HEK293T (cell line): ENCODE data around the gene SNTB2.

Source experiments
- BHLHE40 ChIP-seq: fragments of 450-650 bp; IDR thresholded peaks from 2 replicates; pipeline ENCODE4 v1.6.1; 2016; ENCODE audit warnings: mild to moderate bottlenecking, moderate library complexity, borderline replicate concordance
- CTBP1 ChIP-seq: fragments of 450-650 bp; IDR thresholded peaks from 2 replicates; pipeline ENCODE4 v1.6.1; 2016; ENCODE audit warnings: borderline replicate concordance
- ELF4 ChIP-seq: fragments of 450-650 bp; IDR thresholded peaks from 2 replicates; pipeline ENCODE4 v1.6.1; 2017; ENCODE audit warnings: antibody characterized with exemption
- FOXA1 ChIP-seq: fragments of 450-650 bp; IDR thresholded peaks from 2 replicates; pipeline ENCODE4 v1.6.1; 2016; ENCODE audit warnings: mild to moderate bottlenecking
- FOXK2 ChIP-seq: fragments of 450-650 bp; IDR thresholded peaks from 2 replicates; pipeline ENCODE4 v1.6.1; 2016; ENCODE audit warnings: mild to moderate bottlenecking
- FOXM1 ChIP-seq: fragments of 450-650 bp; IDR thresholded peaks from 2 replicates; pipeline ENCODE4 v1.6.1; 2017; ENCODE audit warnings: mild to moderate bottlenecking, borderline replicate concordance
- L3MBTL2 ChIP-seq: fragments of 450-650 bp; conservative IDR thresholded peaks from 2 replicates; pipeline ENCODE4 v1.6.1; 2016; ENCODE audit warnings: mild to moderate bottlenecking
- SP1 ChIP-seq: fragments of 450-650 bp; IDR thresholded peaks from 2 replicates; pipeline ENCODE4 v1.6.1; 2017
- SUZ12 ChIP-seq: fragments of 450-650 bp; IDR thresholded peaks from 2 replicates; pipeline ENCODE4 v1.6.1; 2016; ENCODE audit warnings: mild to moderate bottlenecking
- ZNF384 ChIP-seq: fragments of 450-650 bp; IDR thresholded peaks from 2 replicates; pipeline ENCODE4 v1.6.1; 2016

DNA sequence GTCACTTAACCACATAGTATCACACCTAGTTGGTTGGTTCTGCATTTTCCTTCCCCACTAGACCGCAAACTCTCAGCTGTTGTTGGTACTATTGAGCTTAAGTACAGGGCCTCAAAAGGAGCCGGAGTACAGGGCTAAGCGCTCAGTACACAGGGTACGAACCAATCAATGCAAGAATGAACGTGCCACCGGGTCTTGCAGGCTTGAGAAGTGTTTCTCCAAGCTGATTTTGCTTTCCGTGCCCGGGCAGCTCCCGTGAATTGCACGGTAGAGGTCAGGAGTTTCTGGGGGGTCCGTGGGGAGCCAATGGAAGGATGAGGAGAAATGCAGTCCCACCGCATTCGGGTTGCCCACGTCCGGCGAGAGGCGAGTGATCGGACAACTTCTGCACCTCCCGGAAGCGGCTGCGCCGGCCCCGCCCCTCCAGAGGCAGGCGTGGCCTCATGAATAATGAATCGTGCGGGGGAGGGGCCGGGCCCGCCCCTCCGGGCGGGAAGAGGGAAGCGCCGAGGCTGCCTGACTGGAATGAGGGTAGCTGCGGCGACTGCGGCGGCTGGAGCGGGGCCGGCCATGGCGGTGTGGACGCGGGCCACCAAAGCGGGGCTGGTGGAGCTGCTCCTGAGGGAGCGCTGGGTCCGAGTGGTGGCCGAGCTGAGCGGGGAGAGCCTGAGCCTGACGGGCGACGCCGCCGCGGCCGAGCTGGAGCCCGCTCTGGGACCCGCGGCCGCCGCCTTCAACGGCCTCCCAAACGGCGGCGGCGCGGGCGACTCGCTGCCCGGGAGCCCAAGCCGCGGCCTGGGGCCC, at the start of gene SNTB2:
- no peak for TF ChIP-seq BHLHE40
- no peak for TF ChIP-seq SP1
- TF ChIP-seq ZNF384: no peak
- TF ChIP-seq ELF4: peak; percentile 65; the same call in 1 of the 2 replicates
- no peak for TF ChIP-seq SUZ12
- TF ChIP-seq FOXM1: no peak
- 0 out of 2 replicates have a peak, but pooled peaks have one; percentile 15 for TF ChIP-seq L3MBTL2
- TF ChIP-seq FOXA1: no peak
- TF ChIP-seq CTBP1: no peak
- TF ChIP-seq FOXK2: no peak
